ENCODE data around the gene FMN2.

The FMN2 gene
- 0 to 0.07 reads per million in 2 donors for total RNA-seq

- no peak for DNase-seq
Observed at GRCh38 chr1:240091614-240092300, at the start of gene FMN2. Gene FMN2, plus strand, starts transcription at chr1:240091883. Its CDS starts 227 bp downstream, at chr1:240092110.

- no peak for DNase-seq
Observed at GRCh38 chr1:240044620-240045019, 47.1 kb upstream of the FMN2 start.

GRCh38 chr1:240046000-240046399 is 45.7 kb upstream of the FMN2 start:
- DNase-seq, result no peak

GRCh38 chr1:240054109-240054701 is 37.5 kb upstream of the FMN2 start:
- DNase-seq, result no peak

- DNase-seq, result no peak
Observed at GRCh38 chr1:240055936-240056335, 35.7 kb upstream of the FMN2 start.

- DNase-seq, result no peak
Observed at GRCh38 chr1:240056350-240056749, 35.3 kb upstream of the FMN2 start.

GRCh38 chr1:240058049-240058448 is 33.6 kb upstream of the FMN2 start:
- DNase-seq, result no peak

- no peak for DNase-seq
Observed at GRCh38 chr1:240068961-240069360, 22.7 kb upstream of the FMN2 start.

- DNase-seq, result no peak
Observed at GRCh38 chr1:240070188-240070587, 21.5 kb upstream of the FMN2 start.

GRCh38 chr1:240073097-240073496 is 18.6 kb upstream of the FMN2 start:
- no peak for DNase-seq

GRCh38 chr1:240074422-240074821 is 17.3 kb upstream of the FMN2 start:
- no peak for DNase-seq

GRCh38 chr1:240074908-240075307 is 16.8 kb upstream of the FMN2 start:
- DNase-seq, result no peak

- no peak for DNase-seq
Observed at GRCh38 chr1:240084337-240084736, 7.3 kb upstream of the FMN2 start.

- DNase-seq, result no peak
Observed at GRCh38 chr1:240084749-240085148, 6.9 kb upstream of the FMN2 start.

- DNase-seq, result no peak
Observed at GRCh38 chr1:240086726-240087125, 5.0 kb upstream of the FMN2 start.

- DNase-seq, result no peak
Observed at GRCh38 chr1:240090014-240090413, 1.7 kb upstream of the FMN2 start.

- DNase-seq, result no peak
Observed at GRCh38 chr1:240090957-240091600, 604 bp upstream of the FMN2 start.

GRCh38 chr1:240092301-240093119 is 827 bp downstream of the FMN2 start:
- no peak for DNase-seq

GRCh38 chr1:240093120-240093961 is 1.7 kb downstream of the FMN2 start:
- DNase-seq, result no peak

GRCh38 chr1:240094041-240094722 is 2.5 kb downstream of the FMN2 start:
- DNase-seq, result no peak

- DNase-seq, result no peak
Observed at GRCh38 chr1:240096974-240097373, 5.3 kb downstream of the FMN2 start.

GRCh38 chr1:240098534-240098933 is 6.9 kb downstream of the FMN2 start:
- DNase-seq, result no peak
